ENCODE measurements around the gene AMIGO2. TPM values are rescaled to one million over a fixed set of nuclear protein-coding genes. Genes with fewer than 3 reads are reported as not detected.

The AMIGO2 gene
- total RNA-seq, 1 donor from 2014 or later: 2.3 TPM

DNA sequence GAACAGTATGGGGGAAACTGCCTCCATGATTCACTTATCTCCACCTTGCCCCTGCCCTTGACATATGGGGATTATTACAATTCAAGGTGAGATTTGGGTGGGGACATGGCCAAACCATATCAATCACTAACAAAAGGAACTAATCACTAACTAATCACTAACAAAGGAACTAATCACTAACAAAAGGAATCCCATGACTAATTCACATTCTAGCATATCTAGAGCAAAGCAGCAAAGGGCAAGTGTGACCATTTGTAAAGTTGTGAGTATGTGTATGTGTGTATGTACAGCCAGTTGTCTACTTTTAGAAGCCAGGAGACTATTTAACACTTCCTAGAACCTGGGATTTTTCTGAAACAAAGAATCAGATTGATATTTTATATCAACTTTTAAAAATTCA is 31.2 kb downstream of the AMIGO2 start:
- no peak for TF ChIP-seq CTCF (IDR thresholded peaks at IDR 0.05; ENCODE audit: borderline replicate concordance)
- Histone ChIP-seq H3K27me3 (ENCODE audit: low read depth) (no peaks in the 10 kb centered on the region), H3K36me3 (no peaks in the 10 kb centered on the region), H3K9me3 (replicated peaks) (peaks cover 21% of the 10 kb centered on the region), H3K27ac (replicated peaks) (no peak overlapping the region), H3K4me3 (no peak overlapping the region), H3K4me1 (no peaks in the 10 kb centered on the region)
- intact Hi-C loops (cut with micrococcal nuclease): no loop called here
- DNase-seq: no peak

DNA sequence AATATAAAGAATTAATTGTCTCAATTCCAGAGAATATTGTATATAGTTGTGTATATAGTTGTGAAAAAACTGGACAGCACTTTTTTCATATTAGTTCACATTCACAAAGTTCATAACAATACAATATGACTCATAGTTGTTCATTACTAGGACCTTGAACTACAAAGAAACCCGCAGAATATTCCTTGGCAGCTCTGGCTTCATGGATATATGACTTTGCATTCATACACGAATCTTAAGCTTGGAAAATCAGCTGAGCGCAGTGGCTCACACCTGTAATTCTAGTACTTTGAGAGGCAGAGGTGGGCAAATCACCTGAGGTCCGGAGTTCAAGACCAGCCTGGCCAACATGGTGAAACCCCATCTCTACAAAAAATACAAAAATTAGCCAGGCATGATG is 38.4 kb downstream of the AMIGO2 start:
- intact Hi-C loops (cut with micrococcal nuclease): no loop called here
- Histone ChIP-seq H3K9me3 (replicated peaks) (peaks cover 14% of the 10 kb centered on the region), H3K27ac (replicated peaks) (no peak overlapping the region)

DNA sequence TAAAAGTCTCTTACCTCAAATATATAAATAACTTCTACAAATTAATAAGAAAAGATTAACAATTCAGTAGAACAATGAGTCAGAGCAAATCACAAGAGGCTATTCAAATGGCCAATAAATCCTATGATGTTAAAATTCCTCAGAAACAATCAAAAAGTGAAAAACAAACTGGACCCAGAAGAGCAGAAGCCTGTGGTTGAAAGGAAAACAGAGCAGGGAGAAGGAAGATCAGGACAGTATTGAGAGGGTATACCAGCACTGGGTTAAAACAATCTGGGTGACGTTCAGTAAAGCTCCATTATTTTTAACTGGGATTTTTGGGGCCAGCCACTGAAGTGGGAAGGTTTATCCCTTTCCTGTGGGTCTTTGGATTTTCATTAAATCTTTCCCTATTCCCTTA is 40.0 kb downstream of the AMIGO2 start:
- Histone ChIP-seq H3K27me3 (ENCODE audit: low read depth) (peaks cover 8% of the 10 kb centered on the region), H3K27ac (replicated peaks) (no peak overlapping the region), H3K9me3 (replicated peaks) (peaks cover 14% of the 10 kb centered on the region), H3K4me1 (no peaks in the 10 kb centered on the region), H3K36me3 (no peaks in the 10 kb centered on the region), H3K4me3 (no peak overlapping the region)
- intact Hi-C loops (cut with micrococcal nuclease): loop anchor here (10.0 kb wide), 2 partner anchors 265 to 355 kb away; no protein-coding TSS in a partner anchor
- TF ChIP-seq CTCF (IDR thresholded peaks at IDR 0.05; ENCODE audit: borderline replicate concordance): no peak
- DNase-seq: no peak

More for the DNA sequence above, 38.4 kb downstream of the AMIGO2 start:
- Histone ChIP-seq H3K4me3 (no peak overlapping the region), H3K27me3 (ENCODE audit: low read depth) (peaks cover 8% of the 10 kb centered on the region), H3K36me3 (no peaks in the 10 kb centered on the region), H3K4me1 (no peaks in the 10 kb centered on the region)
- no peak for TF ChIP-seq CTCF (IDR thresholded peaks at IDR 0.05; ENCODE audit: borderline replicate concordance)
- no peak for DNase-seq

DNA sequence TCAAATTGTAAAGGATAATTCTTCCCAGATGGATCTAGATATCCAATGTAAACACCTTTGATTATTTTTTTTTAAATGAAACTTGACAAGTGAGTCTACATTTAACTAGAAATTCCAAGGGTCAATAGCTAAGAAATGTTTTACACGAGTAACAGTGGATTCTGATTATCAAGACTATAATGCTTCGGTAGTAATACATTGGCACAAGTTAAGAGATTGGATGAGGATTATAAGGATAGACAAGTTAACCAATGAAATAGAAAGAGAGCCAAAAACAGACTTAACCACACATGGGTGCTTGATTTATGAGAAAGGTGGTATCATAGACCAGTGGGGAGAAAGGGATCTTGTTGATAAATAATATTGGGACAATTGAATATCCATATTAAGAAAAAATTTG is 40.7 kb downstream of the AMIGO2 start:
- Histone ChIP-seq H3K36me3 (no peaks in the 10 kb centered on the region), H3K27ac (replicated peaks) (no peak overlapping the region), H3K27me3 (ENCODE audit: low read depth) (peaks cover 8% of the 10 kb centered on the region), H3K9me3 (replicated peaks) (peaks cover 14% of the 10 kb centered on the region), H3K4me3 (no peak overlapping the region), H3K4me1 (no peaks in the 10 kb centered on the region)
- intact Hi-C loops (cut with micrococcal nuclease): loop anchor here (10.0 kb wide), 2 partner anchors 266 to 356 kb away; no protein-coding TSS in a partner anchor
- TF ChIP-seq CTCF (IDR thresholded peaks at IDR 0.05; ENCODE audit: borderline replicate concordance): no peak
- no peak for DNase-seq

DNA sequence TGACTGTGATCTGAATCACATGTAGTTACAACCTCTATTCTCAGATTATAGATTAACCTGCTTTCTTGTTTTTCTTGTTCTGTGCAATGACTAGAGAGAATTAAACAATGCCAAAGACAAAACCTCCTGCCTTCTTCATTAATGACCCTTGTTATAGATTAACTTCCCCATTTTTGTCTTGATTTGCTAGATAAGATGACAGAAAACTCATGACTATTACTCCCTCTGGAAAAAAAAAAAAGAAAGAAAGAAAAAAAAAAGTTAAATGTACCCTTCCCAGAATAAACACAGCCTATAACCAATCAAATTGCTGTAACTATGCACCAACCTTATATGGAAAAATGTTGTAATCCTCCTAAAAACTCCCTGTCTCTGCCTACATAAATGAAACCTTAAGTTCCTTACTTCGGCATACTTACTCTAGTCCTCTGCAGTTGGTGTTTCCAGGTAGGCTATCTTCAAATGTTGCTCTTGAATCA is 41.5 kb downstream of the AMIGO2 start:
- H3K4me3 ChIP-seq: no peak overlapping the region
- intact Hi-C loops (cut with micrococcal nuclease): loop anchor here (10.0 kb wide), 2 partner anchors 266 to 356 kb away; no protein-coding TSS in a partner anchor
- peaks cover 14% of the 10 kb centered on the region for H3K9me3 ChIP-seq (replicated peaks)
- H3K4me1 ChIP-seq: no peaks in the 10 kb centered on the region
- H3K36me3 ChIP-seq: no peaks in the 10 kb centered on the region
- DNase-seq: no peak
- H3K27me3 ChIP-seq (ENCODE audit: low read depth): peaks cover 8% of the 10 kb centered on the region
- H3K27ac ChIP-seq (replicated peaks): no peak overlapping the region
- TF ChIP-seq CTCF (IDR thresholded peaks at IDR 0.05; ENCODE audit: borderline replicate concordance): no peak
